ENCODE results near the gene GFOD2. TPM values are rescaled to one million over a fixed set of nuclear protein-coding genes. Genes with fewer than 3 reads are reported as not detected.

The GFOD2 gene
- total RNA-seq, 4 donors from 2014 or later, result 9.1 to 24.2 (median 20.8) TPM

DNA sequence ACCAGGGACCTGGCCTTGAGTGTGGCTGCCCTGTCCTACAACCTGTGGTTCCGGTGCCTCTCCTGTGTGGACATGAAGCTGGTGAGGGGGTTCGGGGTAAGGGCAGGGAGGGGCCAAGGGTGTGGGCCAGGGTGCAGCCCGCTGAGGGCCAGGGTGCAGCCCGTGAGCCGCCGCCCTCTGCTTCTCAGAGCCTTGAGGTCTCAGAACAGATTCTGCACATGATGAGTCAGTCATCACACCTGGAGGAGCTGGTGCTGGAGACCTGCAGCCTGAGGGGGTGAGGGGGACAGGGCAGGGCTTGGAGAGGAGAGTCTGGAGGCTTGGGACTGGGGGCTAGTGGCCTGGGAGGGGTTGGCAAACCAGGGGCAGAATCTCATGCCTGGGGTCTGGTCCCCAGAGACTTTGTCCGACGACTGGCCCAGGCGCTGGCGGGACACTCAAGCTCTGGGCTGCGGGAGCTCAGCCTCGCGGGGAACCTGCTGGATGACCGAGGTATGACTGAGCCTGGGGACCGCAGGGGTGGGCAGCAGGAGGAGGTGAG, 71.9 kb downstream of the GFOD2 start:
- H3K27ac ChIP-seq (replicated peaks in 1 of 4), result no peak overlapping the region
- peaks cover 4 to 79% (median 51%) of the 10 kb centered on the region in 4 donors for H3K27me3 ChIP-seq
- intact Hi-C loops (cut with DNase I), result no loop called here
- no peak for DNase-seq (ENCODE audit: extremely low spot score)
- peaks cover 0 to 4% (median 0%) of the 10 kb centered on the region in 4 donors for H3K9me3 ChIP-seq
- H3K4me1 ChIP-seq, result peaks cover 6 to 41% (median 36%) of the 10 kb centered on the region in 4 donors
- H3K4me3 ChIP-seq, result no peak overlapping the region
- TF ChIP-seq POLR2AphosphoS5 (IDR thresholded peaks at IDR 0.05) (no peak), EP300 (IDR thresholded peaks at IDR 0.05) (no peak), POLR2A (IDR thresholded peaks at IDR 0.05; ENCODE audit: low read depth) (no peak)
- TF ChIP-seq, protein P1, sequence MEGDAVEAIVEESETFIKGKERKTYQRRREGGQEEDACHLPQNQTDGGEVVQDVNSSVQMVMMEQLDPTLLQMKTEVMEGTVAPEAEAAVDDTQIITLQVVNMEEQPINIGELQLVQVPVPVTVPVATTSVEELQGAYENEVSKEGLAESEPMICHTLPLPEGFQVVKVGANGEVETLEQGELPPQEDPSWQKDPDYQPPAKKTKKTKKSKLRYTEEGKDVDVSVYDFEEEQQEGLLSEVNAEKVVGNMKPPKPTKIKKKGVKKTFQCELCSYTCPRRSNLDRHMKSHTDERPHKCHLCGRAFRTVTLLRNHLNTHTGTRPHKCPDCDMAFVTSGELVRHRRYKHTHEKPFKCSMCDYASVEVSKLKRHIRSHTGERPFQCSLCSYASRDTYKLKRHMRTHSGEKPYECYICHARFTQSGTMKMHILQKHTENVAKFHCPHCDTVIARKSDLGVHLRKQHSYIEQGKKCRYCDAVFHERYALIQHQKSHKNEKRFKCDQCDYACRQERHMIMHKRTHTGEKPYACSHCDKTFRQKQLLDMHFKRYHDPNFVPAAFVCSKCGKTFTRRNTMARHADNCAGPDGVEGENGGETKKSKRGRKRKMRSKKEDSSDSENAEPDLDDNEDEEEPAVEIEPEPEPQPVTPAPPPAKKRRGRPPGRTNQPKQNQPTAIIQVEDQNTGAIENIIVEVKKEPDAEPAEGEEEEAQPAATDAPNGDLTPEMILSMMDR (IDR thresholded peaks at IDR 0.05), result no peak
- H3K36me3 ChIP-seq, result no peaks in the 10 kb centered on the region
- WGBS, result 90% methylated on average over 4 of the region's 15 CpGs

DNA sequence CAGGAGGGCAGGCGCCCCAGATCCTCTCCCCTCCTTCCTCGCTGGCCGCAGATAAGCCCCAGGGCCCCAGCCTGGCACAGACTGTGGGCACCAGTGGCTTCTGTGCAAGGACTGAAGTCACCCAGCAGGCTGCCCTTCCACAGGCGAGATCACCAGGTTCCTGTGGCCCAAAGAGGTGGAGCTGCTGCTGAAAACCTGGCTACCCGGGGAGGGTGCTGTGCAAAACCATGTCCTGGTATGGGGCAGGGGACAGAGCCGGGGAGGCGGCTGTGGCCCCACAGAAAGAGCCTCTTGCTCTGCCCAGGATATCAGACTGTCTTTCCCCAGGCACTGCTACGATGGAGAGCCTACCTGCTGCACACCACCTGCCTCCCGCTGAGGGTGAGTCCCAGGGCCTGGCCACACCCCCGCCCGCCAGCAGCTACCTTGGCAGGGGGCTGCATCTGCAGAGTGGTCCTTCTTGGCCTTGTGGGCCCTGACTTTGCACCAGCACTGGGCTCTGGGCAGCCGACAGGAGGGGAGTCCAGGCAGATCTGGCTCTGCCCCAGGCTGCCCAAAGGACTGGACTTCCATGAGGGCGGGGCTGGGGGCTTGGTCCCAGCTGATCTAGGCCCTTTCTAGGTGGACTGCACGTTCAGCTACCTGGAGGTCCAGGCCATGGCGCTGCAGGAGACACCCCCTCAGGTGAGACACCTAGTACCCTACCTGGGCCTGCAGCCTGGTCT, 73.6 kb downstream of the GFOD2 start:
- intact Hi-C loops (cut with DNase I), result no loop called here
- TF ChIP-seq POLR2AphosphoS5 (IDR thresholded peaks at IDR 0.05) (no peak), POLR2A (IDR thresholded peaks at IDR 0.05; ENCODE audit: low read depth) (no peak), EP300 (IDR thresholded peaks at IDR 0.05) (no peak)
- TF ChIP-seq, protein P1 (IDR thresholded peaks at IDR 0.05), result no peak
- DNase-seq (ENCODE audit: extremely low spot score), result no peak
- peaks cover 4 to 63% (median 40%) of the 10 kb centered on the region in 4 donors for H3K27me3 ChIP-seq
- peak overlapping the region in 3 of 4 donors; percentile 42 to 58 (median 44) for H3K4me3 ChIP-seq
- peaks cover 11 to 47% (median 46%) of the 10 kb centered on the region in 4 donors for H3K4me1 ChIP-seq
- H3K9me3 ChIP-seq, result peaks cover 0 to 4% (median 0%) of the 10 kb centered on the region in 4 donors
- H3K36me3 ChIP-seq, result no peaks in the 10 kb centered on the region
- 80% methylated on average over 1 of the region's 15 CpGs for WGBS
- no peak overlapping the region for H3K27ac ChIP-seq (replicated peaks in 1 of 4)

DNA sequence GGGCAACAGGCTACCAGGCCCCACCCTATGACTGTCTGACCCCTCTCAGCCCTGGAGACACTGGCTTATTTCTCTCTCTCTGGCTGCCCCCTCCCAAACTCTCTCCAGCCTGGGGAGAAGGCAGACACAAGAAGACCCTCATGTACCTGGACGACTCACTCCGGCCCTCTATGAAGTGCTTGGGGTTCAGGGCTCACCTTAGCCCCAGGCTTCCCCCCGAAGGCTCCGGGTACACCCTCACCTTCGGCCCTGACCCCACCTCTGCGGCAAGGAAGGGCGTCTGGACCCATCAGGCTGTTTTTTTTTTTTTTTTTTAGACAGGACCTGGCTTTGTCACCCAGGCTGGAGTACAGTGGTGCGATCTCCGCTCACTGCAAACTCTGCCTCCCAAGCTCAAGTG, 75.1 kb downstream of the GFOD2 start:
- no peak overlapping the region for H3K27ac ChIP-seq (replicated peaks in 1 of 4)
- no peak for DNase-seq (ENCODE audit: extremely low spot score)
- peaks cover 4 to 47% (median 32%) of the 10 kb centered on the region in 4 donors for H3K27me3 ChIP-seq
- H3K4me3 ChIP-seq, result no peak overlapping the region
- H3K36me3 ChIP-seq, result peaks cover 0 to 8% (median 7%) of the 10 kb centered on the region in 4 donors
- TF ChIP-seq EP300 (IDR thresholded peaks at IDR 0.05) (no peak), POLR2A (IDR thresholded peaks at IDR 0.05; ENCODE audit: low read depth) (no peak), POLR2AphosphoS5 (IDR thresholded peaks at IDR 0.05) (no peak)
- TF ChIP-seq, protein P1 (IDR thresholded peaks at IDR 0.05), result no peak
- intact Hi-C loops (cut with DNase I), result no loop called here
- 94% methylated on average over 9 of the region's 9 CpGs for WGBS
- peaks cover 11 to 47% (median 45%) of the 10 kb centered on the region in 4 donors for H3K4me1 ChIP-seq
- peaks cover 0 to 4% (median 0%) of the 10 kb centered on the region in 4 donors for H3K9me3 ChIP-seq

DNA sequence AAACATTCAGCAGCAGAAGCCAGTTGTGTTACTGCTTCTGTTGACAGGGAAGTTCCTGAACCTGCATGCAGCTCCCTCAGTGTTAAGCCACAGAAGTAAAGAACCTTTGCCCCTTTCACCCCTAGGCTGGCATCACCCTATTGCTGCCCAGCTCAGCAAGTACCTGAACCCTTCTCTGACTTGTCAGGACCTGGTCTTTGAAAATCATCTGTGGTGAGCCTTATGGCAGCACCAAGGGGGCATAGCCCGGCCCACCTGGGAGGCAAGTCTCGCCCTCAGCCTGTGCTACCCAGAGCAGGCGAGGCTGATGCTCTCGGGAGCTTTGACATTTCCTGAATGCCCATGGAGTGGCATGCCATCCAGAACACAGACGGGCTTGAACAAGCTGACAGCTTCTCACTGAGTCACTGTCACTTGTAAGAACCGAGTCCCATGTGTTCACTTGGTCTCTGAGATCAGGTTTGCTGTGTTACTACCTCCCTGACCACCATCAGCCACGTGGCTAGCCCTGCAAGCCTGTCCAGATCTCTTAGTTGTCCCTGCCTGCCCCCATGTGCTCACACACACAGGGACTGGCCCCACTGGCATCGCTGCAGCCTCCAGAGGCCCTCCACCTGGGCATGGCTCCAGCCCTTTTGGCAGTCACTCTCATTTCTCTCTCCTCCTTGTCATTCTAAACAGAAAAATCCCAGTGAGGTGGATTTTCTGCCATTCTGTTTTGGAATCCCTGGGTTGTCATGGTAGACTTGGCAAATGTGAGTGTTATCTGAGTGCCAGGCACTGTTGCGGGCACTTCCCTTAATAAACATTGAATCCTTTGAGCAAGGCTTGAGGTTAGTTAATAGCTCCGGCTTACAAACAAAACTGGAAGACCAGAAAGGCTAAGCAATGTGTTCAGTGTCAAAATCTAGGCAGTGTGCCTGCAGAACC, 77.1 kb downstream of the GFOD2 start:
- peak; percentile 38 to 62 for TF ChIP-seq POLR2AphosphoS5 (IDR thresholded peaks at IDR 0.05)
- no peak for TF ChIP-seq EP300 (IDR thresholded peaks at IDR 0.05)
- TF ChIP-seq, protein P1 (IDR thresholded peaks at IDR 0.05), result peak in 1 of 3 experiments; percentile 6
- 45% methylated on average over 8 of the region's 10 CpGs for WGBS
- DNase-seq (ENCODE audit: extremely low spot score), result no peak
- H3K27ac ChIP-seq (replicated peaks in 1 of 4), result peak overlapping the region in 3 of 4 donors; percentile 40 to 66 (median 50)
- peaks cover 17 to 28% (median 26%) of the 10 kb centered on the region in 4 donors for H3K36me3 ChIP-seq
- intact Hi-C loops (cut with DNase I), result no loop called here
- peaks cover 0 to 28% (median 15%) of the 10 kb centered on the region in 4 donors for H3K27me3 ChIP-seq
- H3K9me3 ChIP-seq, result peaks cover 0 to 4% (median 0%) of the 10 kb centered on the region in 4 donors
- no peak overlapping the region for H3K4me3 ChIP-seq
- H3K4me1 ChIP-seq, result peaks cover 11 to 37% (median 35%) of the 10 kb centered on the region in 4 donors
